ENCODE data around the gene PRR16. TPM values are rescaled to one million over a fixed set of nuclear protein-coding genes. Genes with fewer than 3 reads are reported as not detected.
A peak's percentile ranks its signal among the peaks of the same experiment; 100 is the strongest.

The PRR16 gene
- total and polyA plus RNA-seq, 4 donors: 6.5 to 26.8 (median 12.4) TPM

GRCh38 chr5:120442694-120443093 lies 21.4 kb upstream of the PRR16 start:
- WGBS, 2 donors: 65 to 75% methylated on average over 3 of the region's 3 CpGs
- no peaks in the 10 kb centered on the region for H3K36me3 ChIP-seq (ENCODE audit: control insufficient read depth in 1 of 2, insufficient read depth in 2 of 2, low read length in 1 of 2)
- H3K27me3 ChIP-seq (ENCODE audit: control insufficient read depth in 1 of 2, insufficient read depth in 2 of 2, low read length in 1 of 2): no peaks in the 10 kb centered on the region
- H3K27ac ChIP-seq (ENCODE audit: low read depth in 1 of 2, low read length in 2 of 2): no peak overlapping the region
- no peaks in the 10 kb centered on the region for H3K9me3 ChIP-seq (ENCODE audit: control insufficient read depth, low read length)
- intact Hi-C loops (cut with DNase I): loop anchor here (5.0 to 10.0 kb wide), 3 partner anchors 35 to 148 kb away; no protein-coding TSS in a partner anchor
- ATAC-seq (ENCODE audit: low FRiP score) (no peak), DNase-seq (no peak)
- no peak overlapping the region for H3K4me3 ChIP-seq (ENCODE audit: low read length in 2 of 2)
- peaks cover 0 to 2% of the 10 kb centered on the region in 2 donors for H3K4me1 ChIP-seq (ENCODE audit: control insufficient read depth in 1 of 2, insufficient read depth in 2 of 2, low read length in 2 of 2)

GRCh38 chr5:120443607-120444006 lies 20.5 kb upstream of the PRR16 start:
- no peaks in the 10 kb centered on the region for H3K9me3 ChIP-seq (ENCODE audit: control insufficient read depth, low read length)
- H3K4me1 ChIP-seq (ENCODE audit: control insufficient read depth in 1 of 2, insufficient read depth in 2 of 2, low read length in 2 of 2): peaks cover 0 to 2% of the 10 kb centered on the region in 2 donors
- DNase-seq (no peak), ATAC-seq (ENCODE audit: low FRiP score) (no peak)
- no peaks in the 10 kb centered on the region for H3K27me3 ChIP-seq (ENCODE audit: control insufficient read depth in 1 of 2, insufficient read depth in 2 of 2, low read length in 1 of 2)
- intact Hi-C loops (cut with DNase I): loop anchor here (5.0 to 10.0 kb wide), 3 partner anchors 36 to 149 kb away; no protein-coding TSS in a partner anchor
- no peak overlapping the region for H3K4me3 ChIP-seq (ENCODE audit: low read length in 2 of 2)
- 83 to 90% methylated on average over 2 of the region's 2 CpGs for WGBS, 2 donors
- no peak overlapping the region for H3K27ac ChIP-seq (ENCODE audit: low read depth in 1 of 2, low read length in 2 of 2)
- H3K36me3 ChIP-seq (ENCODE audit: control insufficient read depth in 1 of 2, insufficient read depth in 2 of 2, low read length in 1 of 2): no peaks in the 10 kb centered on the region

GRCh38 chr5:120446068-120446492 lies 18.0 kb upstream of the PRR16 start:
- peak in 1 of 2 donors; percentile 44 for DNase-seq
- no peaks in the 10 kb centered on the region for H3K27me3 ChIP-seq (ENCODE audit: control insufficient read depth in 1 of 2, insufficient read depth in 2 of 2, low read length in 1 of 2)
- 0 to 6% methylated on average over 2 of the region's 2 CpGs for WGBS, 2 donors
- no peaks in the 10 kb centered on the region for H3K9me3 ChIP-seq (ENCODE audit: control insufficient read depth, low read length)
- no peak overlapping the region for H3K4me3 ChIP-seq (ENCODE audit: low read length in 2 of 2)
- peak overlapping the region in 1 of 2 donors; percentile 59 for H3K27ac ChIP-seq (ENCODE audit: low read depth in 1 of 2, low read length in 2 of 2)
- H3K4me1 ChIP-seq (ENCODE audit: control insufficient read depth in 1 of 2, insufficient read depth in 2 of 2, low read length in 2 of 2): peaks cover 0 to 2% of the 10 kb centered on the region in 2 donors
- H3K36me3 ChIP-seq (ENCODE audit: control insufficient read depth in 1 of 2, insufficient read depth in 2 of 2, low read length in 1 of 2): no peaks in the 10 kb centered on the region
- intact Hi-C loops (cut with DNase I): loop anchor here in 1 of 2 donors (10.0 kb wide), 2 partner anchors 61 to 151 kb away; no protein-coding TSS in a partner anchor
- peak; percentile 68 for ATAC-seq (ENCODE audit: low FRiP score)

- intact Hi-C loops (cut with DNase I): loop anchor here in 1 of 2 donors (10.0 kb wide), 2 partner anchors 62 to 152 kb away; no protein-coding TSS in a partner anchor
- no peak for ATAC-seq (ENCODE audit: low FRiP score)
- WGBS, 2 donors: 14 to 21% methylated on average over 2 of the region's 2 CpGs
- DNase-seq: no peak
- H3K4me3 ChIP-seq (ENCODE audit: low read length in 2 of 2): no peak overlapping the region
- H3K9me3 ChIP-seq (ENCODE audit: control insufficient read depth, low read length): no peaks in the 10 kb centered on the region
- no peak overlapping the region for H3K27ac ChIP-seq (ENCODE audit: low read depth in 1 of 2, low read length in 2 of 2)
- H3K36me3 ChIP-seq (ENCODE audit: control insufficient read depth in 1 of 2, insufficient read depth in 2 of 2, low read length in 1 of 2): no peaks in the 10 kb centered on the region
- H3K27me3 ChIP-seq (ENCODE audit: control insufficient read depth in 1 of 2, insufficient read depth in 2 of 2, low read length in 1 of 2): no peaks in the 10 kb centered on the region
- peaks cover 0 to 2% of the 10 kb centered on the region in 2 donors for H3K4me1 ChIP-seq (ENCODE audit: control insufficient read depth in 1 of 2, insufficient read depth in 2 of 2, low read length in 2 of 2)
Observed at GRCh38 chr5:120446901-120447300, 17.2 kb upstream of the PRR16 start.

GRCh38 chr5:120447706-120448239 lies 16.3 kb upstream of the PRR16 start:
- WGBS, 2 donors: 44 to 78% methylated on average over 1 of the region's 1 CpG
- no peaks in the 10 kb centered on the region for H3K9me3 ChIP-seq (ENCODE audit: control insufficient read depth, low read length)
- ATAC-seq (ENCODE audit: low FRiP score) (no peak), DNase-seq (no peak)
- intact Hi-C loops (cut with DNase I): loop anchor here in 1 of 2 donors (10.0 kb wide), 2 partner anchors 63 to 153 kb away; no protein-coding TSS in a partner anchor
- H3K36me3 ChIP-seq (ENCODE audit: control insufficient read depth in 1 of 2, insufficient read depth in 2 of 2, low read length in 1 of 2): no peaks in the 10 kb centered on the region
- H3K4me3 ChIP-seq (ENCODE audit: low read length in 2 of 2): no peak overlapping the region
- no peak overlapping the region for H3K27ac ChIP-seq (ENCODE audit: low read depth in 1 of 2, low read length in 2 of 2)
- no peaks in the 10 kb centered on the region for H3K27me3 ChIP-seq (ENCODE audit: control insufficient read depth in 1 of 2, insufficient read depth in 2 of 2, low read length in 1 of 2)
- peaks cover 0 to 2% of the 10 kb centered on the region in 2 donors for H3K4me1 ChIP-seq (ENCODE audit: control insufficient read depth in 1 of 2, insufficient read depth in 2 of 2, low read length in 2 of 2)

- 84 to 86% methylated on average over 3 of the region's 3 CpGs for WGBS, 2 donors
- intact Hi-C loops (cut with DNase I): loop anchor here in 1 of 2 donors (10.0 kb wide), 2 partner anchors 65 to 155 kb away; no protein-coding TSS in a partner anchor
- Histone ChIP-seq H3K4me3 (ENCODE audit: low read length in 2 of 2) (no peak overlapping the region), H3K36me3 (ENCODE audit: control insufficient read depth in 1 of 2, insufficient read depth in 2 of 2, low read length in 1 of 2) (no peaks in the 10 kb centered on the region), H3K4me1 (ENCODE audit: control insufficient read depth in 1 of 2, insufficient read depth in 2 of 2, low read length in 2 of 2) (peaks cover 0 to 2% of the 10 kb centered on the region in 2 donors), H3K27me3 (ENCODE audit: control insufficient read depth in 1 of 2, insufficient read depth in 2 of 2, low read length in 1 of 2) (no peaks in the 10 kb centered on the region), H3K27ac (ENCODE audit: low read depth in 1 of 2, low read length in 2 of 2) (no peak overlapping the region), H3K9me3 (ENCODE audit: control insufficient read depth, low read length) (no peaks in the 10 kb centered on the region)
- no peak for ATAC-seq (ENCODE audit: low FRiP score)
- no peak for DNase-seq
Observed at GRCh38 chr5:120449501-120449900, 14.6 kb upstream of the PRR16 start.

- Histone ChIP-seq H3K9me3 (ENCODE audit: control insufficient read depth, low read length) (no peaks in the 10 kb centered on the region), H3K4me3 (ENCODE audit: low read length in 2 of 2) (no peak overlapping the region), H3K27me3 (ENCODE audit: control insufficient read depth in 1 of 2, insufficient read depth in 2 of 2, low read length in 1 of 2) (no peaks in the 10 kb centered on the region), H3K36me3 (ENCODE audit: control insufficient read depth in 1 of 2, insufficient read depth in 2 of 2, low read length in 1 of 2) (no peaks in the 10 kb centered on the region), H3K4me1 (ENCODE audit: control insufficient read depth in 1 of 2, insufficient read depth in 2 of 2, low read length in 2 of 2) (peaks cover 0 to 2% of the 10 kb centered on the region in 2 donors), H3K27ac (ENCODE audit: low read depth in 1 of 2, low read length in 2 of 2) (no peak overlapping the region)
- DNase-seq: no peak
- 97% methylated on average over 5 of the region's 5 CpGs for WGBS, 2 donors
- no peak for ATAC-seq (ENCODE audit: low FRiP score)
- intact Hi-C loops (cut with DNase I): loop anchor here (10.0 kb wide), 3 partner anchors 296 to 506 kb away; no protein-coding TSS in a partner anchor
Observed at GRCh38 chr5:120450910-120451309, 13.2 kb upstream of the PRR16 start.

GRCh38 chr5:120451445-120451844 lies 12.7 kb upstream of the PRR16 start:
- H3K4me3 ChIP-seq (ENCODE audit: low read length in 2 of 2): no peak overlapping the region
- 96 to 97% methylated on average over 6 to 9 of the region's 9 CpGs for whole genome bisulfite sequencing, 2 donors
- intact Hi-C loops (cut with DNase I): loop anchor here (10.0 kb wide), 3 partner anchors 297 to 507 kb away; no protein-coding TSS in a partner anchor
- no peaks in the 10 kb centered on the region for H3K27me3 ChIP-seq (ENCODE audit: control insufficient read depth in 1 of 2, insufficient read depth in 2 of 2, low read length in 1 of 2)
- no peak overlapping the region for H3K27ac ChIP-seq (ENCODE audit: low read depth in 1 of 2, low read length in 2 of 2)
- DNase-seq (no peak), ATAC-seq (ENCODE audit: low FRiP score) (no peak)
- no peaks in the 10 kb centered on the region for H3K4me1 ChIP-seq (ENCODE audit: control insufficient read depth in 1 of 2, insufficient read depth in 2 of 2, low read length in 2 of 2)
- H3K36me3 ChIP-seq (ENCODE audit: control insufficient read depth in 1 of 2, insufficient read depth in 2 of 2, low read length in 1 of 2): no peaks in the 10 kb centered on the region
- no peaks in the 10 kb centered on the region for H3K9me3 ChIP-seq (ENCODE audit: control insufficient read depth, low read length)

GRCh38 chr5:120452471-120452870 lies 11.6 kb upstream of the PRR16 start:
- WGBS, 2 donors: 38 to 55% methylated on average over 1 of the region's 1 CpG
- DNase-seq (no peak), ATAC-seq (ENCODE audit: low FRiP score) (no peak)
- H3K4me1 ChIP-seq (ENCODE audit: control insufficient read depth in 1 of 2, insufficient read depth in 2 of 2, low read length in 2 of 2): no peaks in the 10 kb centered on the region
- no peaks in the 10 kb centered on the region for H3K9me3 ChIP-seq (ENCODE audit: control insufficient read depth, low read length)
- no peaks in the 10 kb centered on the region for H3K36me3 ChIP-seq (ENCODE audit: control insufficient read depth in 1 of 2, insufficient read depth in 2 of 2, low read length in 1 of 2)
- no peak overlapping the region for H3K4me3 ChIP-seq (ENCODE audit: low read length in 2 of 2)
- intact Hi-C loops (cut with DNase I): loop anchor here (10.0 kb wide), 3 partner anchors 298 to 508 kb away; no protein-coding TSS in a partner anchor
- H3K27me3 ChIP-seq (ENCODE audit: control insufficient read depth in 1 of 2, insufficient read depth in 2 of 2, low read length in 1 of 2): no peaks in the 10 kb centered on the region
- H3K27ac ChIP-seq (ENCODE audit: low read depth in 1 of 2, low read length in 2 of 2): no peak overlapping the region
